NCI-H345 treated with DMSO at 0.1 percent for 48 hours (cell line): ENCODE measurements around the gene HSPA12B.
"Not testable (repeated sequence)": the region's sequence is repeated elsewhere in the genome, so short reads cannot be mapped to it uniquely, and the experiment has no call there.

ENCODE experiments used
- DNase-seq: peaks from one replicate; lab custom pipeline; 2025; ENCODE audit not compliant: unreplicated experiment; lab: John Stamatoyannopoulos, UW

Gene HSPA12B

DNA sequence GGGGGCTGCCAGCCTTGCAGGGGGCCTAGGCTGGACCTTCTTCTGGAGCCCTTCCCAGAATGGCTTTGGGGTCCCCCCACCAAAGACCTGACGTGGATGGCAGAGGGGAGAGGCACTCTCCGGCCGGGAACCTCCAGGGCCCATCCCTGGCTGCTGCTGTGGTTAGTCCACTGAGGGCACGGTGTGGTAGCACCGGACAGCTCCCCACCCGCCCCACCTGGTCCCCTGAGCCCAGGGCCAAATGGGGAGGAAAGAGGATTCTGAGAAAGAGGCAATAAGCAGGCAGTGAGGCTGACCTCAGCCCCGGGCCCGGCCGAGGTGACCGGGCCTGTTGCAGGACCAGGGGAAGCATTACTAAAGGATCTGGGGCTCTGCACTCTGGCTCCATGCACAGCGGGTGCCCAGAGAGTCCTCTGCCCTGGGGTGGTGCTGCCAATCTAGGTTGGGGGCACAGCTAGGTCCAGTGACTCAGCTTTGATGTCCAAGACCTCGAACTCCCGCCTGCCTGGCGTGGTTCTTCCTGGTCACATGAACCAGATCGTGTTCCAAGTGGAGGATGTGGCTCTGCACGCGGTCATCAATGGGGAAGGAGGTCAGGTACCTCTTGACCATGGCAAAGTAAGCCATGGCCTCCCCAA is 51.9 kb downstream of the HSPA12B start:
- no peak for DNase-seq

DNA sequence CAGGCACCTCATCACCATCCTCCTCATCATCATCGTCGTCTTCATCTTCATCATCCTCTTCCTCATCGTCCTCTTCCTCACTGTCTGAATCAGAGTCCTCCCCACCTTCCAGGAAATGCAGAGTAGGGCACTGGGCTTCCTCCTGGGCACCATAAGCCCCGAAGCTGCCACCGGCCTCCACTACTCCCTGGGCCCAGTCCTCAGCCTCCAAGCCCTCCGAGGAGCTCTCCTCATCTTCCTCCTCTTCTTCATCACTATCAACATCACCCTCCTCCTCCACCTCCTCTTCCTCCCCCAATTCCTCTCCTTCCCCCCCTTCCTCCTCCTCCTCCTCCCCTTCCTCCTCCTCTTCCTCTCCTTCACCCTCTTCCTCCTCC is 52.4 kb downstream of the HSPA12B start:
- no peak for DNase-seq

DNA sequence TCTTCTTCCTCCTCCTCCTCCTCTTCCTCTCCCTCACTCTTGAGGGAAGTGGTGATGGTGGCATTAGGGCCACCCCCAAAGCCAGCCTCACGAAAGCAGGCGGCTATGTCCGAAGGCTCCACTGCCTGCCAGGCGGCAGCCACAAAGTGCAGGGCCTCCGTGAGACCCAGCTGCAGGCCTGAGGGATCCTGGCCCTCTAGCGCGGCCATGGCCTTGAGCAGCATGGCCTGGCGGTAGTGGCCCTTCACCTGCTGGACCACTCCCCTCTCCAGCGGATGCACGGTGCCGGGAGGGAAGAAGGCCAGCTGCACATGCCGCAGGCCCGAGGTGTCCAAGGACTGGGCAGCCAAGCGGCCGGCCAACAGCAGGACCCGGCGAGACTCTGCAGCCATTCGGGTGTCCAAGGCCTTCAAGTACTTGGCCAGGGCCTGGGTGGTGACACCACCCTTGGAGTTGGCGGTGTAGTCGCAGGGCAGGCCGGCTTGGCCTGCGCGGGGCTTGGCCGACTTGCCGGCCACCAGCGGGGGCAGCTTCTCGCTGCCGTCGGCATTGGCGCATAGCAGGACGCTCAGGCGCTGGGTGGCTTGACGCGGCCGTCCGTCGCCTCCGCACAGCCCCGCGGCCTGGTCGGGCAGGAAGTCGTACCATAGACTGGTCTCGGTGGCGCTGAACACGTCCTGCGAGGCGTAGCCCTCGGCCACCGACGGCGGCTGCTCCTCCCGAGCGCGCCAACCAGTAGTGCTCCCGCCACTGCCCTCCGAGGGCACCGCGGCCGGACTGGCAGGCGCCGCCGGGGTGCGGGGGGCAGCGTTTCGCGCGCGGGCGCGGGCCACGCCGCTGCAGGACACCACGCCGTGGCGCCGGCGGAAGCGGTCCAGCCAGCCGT is 53.0 kb downstream of the HSPA12B start:
- no peak for DNase-seq

DNA sequence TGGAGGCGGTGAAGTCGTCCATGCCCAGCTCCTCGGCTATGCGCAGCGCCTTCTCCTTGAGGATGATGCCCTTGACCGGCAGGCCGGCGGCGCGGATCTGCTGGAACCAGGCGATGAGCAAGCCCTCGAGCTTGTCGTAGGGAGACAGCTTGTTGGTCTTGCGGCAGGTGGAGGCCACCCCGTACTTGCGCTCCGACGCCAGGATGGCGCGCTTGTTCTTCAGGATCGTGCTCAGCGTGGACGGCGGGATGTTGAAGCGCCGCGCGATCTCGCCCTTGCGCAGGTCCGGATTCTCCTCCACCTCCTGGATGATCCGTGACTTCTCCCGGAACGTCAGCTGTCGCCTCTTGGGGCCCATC is 53.6 kb downstream of the HSPA12B start:
- no peak for DNase-seq

DNA sequence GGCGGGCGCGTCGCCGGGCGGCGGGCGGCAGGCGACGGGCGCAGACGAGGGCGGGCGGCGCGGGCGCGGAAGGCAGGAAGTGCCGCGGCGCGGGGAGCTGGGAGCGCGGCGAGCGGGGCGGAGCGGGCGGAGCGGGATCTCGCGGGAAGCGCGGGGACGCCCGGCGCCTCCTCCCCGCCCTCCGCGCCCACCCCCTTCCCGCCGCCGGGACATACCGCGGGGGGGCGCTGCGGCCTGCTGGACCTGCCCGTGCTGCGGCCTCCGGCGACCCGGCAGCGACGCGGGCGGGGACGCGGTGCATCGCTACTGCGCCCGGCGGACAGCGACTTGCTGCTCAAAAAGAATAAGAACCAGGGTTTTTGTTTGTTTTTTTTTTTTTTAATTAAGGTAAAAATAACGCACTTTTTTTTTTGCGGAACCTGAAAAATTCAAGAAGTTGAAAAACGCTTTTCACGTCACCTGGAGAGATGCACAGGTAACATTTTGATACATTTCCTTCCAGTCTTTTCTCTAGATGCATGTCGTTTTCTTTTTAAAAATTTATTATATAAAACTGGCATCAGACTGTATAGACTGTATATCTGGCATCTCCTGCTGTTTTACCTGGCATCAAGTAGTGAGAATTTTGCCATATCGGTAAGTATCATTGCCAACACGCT is 54.3 kb downstream of the HSPA12B start, which contains the start of gene CENPB:
TSS of gene CENPB (minus strand) at position 76 of the 659 bp plus-strand sequence. CDS start 257 bp downstream, outside the sequence.
- DNase-seq, result peak; percentile 73

DNA sequence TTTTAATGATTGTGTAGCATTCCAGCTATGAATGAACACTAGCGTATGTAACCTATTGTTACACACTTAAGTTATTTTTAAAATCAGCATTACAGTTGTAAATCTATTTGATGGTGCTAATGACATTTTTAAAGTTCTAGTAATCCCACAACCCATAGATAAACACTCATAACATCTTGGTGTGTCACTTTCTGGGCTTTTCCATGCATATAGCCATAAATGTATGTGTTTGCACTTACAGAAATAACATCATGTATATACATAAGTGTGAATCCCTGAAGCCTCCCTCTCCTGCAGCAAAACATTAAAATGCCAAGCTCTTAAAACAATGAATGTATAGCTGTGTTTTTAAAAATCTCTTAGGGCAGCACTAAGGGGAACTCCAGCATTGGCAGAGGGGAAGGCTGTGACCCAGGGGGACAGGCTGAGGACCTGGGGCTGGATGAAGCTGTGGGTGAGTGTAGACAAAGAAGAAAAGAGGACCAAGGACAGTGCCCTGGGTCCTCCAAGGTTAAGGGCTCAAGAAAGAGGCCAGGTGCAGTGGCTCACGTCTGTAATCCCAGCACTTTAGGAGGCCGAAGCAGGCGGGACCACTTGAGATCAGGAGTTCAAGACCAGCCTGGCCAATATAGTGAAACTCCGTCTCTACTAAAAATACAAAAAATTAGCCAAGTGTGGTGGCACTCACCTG is 55.0 kb downstream of the HSPA12B start:
- DNase-seq, result no peak

DNA sequence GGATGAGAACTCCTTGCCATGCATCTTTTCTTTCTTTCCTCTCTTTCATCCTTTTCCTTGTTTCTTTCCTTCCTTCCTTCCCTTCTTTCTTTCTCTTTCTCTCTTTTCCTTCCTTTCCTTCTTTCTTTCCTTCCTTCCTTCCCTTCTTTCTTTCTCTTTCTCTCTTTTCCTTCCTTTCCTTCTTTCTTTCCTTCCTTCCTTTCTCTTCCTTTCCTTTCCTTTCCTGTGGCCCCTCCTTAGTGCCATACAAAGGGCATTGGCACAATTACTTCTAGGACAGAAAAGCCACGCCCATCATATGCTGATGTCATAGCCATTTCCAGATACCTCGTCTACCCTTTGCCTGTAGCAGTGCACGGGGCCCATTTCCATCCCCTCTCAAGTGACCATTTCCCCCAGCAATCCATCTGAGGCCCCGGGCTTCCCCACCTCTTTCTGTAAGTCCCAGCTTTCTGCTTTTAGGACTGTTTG is 56.2 kb downstream of the HSPA12B start:
- DNase-seq, result no peak

DNA sequence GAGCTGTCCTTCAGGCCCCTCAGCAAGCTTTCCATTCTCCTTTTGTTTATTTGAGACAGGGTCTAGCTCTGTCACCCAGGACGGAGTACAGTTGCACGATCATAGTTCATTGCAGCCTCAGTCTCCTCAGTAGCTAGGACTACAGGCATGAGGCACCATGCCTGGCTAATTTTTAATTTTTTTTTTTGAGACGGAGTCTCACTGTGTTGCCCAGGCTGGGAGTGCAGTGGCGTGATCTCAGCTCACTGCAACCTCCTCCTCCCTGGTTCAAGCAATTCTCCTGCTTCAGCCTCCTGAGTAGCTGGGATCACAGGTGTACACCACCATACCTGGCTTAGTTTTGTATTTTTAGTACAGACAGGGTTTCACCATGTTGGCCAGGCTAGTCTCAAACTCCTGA is 56.7 kb downstream of the HSPA12B start:
- not testable (repeated sequence) for DNase-seq

DNA sequence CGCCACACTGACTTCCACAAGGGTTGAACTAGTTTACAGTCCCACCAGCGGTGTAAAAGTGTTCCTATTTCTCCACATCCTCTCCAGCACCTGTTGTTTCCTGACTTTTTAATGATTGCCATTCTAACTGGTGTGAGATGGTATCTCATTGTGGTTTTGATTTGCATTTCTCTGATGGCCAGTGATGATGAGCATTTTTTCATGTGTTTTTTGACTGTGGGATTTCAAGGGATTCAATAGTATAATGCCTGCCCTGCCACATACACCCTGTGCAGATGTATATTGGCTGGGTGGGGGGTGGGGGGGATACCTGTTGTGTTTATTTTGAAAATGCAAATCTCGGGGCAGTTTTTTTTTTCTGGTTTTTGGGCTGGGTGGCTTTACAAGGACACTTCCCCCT is 61.7 kb downstream of the HSPA12B start:
- DNase-seq, result not testable (repeated sequence)

DNA sequence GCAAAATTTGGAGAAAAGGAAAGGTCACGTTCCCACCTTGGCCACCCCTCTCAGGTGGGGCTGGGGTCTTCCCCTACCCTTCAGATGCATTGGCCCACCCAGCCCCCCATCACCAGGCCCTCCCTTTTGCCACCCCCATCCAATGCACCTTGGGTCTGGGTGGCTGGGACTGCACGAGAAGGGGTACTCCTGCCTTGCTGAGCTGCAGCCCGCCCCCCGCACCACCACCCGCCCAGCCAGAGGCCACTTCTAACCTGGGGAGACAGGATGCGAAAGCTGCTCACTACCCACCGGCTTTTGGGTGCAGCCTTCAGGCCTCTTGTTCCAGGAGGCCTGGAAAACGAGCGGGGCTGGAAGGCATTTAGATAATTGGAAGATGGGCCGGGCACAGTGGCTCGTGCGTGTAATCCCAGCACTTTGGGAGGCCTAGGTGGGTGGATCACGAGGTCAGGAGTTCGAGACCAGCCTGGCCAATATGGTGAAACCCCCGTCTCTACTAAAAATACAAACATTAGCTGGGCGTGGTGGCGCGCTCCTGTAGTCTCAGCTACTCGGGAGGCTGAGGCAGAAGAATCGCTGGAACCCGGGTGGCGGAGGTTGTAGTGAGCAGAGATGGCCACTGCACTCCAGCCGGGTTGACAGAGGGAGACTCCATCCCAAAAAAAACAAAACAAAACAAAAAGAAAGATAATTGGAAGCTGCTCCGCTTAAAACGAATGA is 62.4 kb downstream of the HSPA12B start:
- no peak for DNase-seq

DNA sequence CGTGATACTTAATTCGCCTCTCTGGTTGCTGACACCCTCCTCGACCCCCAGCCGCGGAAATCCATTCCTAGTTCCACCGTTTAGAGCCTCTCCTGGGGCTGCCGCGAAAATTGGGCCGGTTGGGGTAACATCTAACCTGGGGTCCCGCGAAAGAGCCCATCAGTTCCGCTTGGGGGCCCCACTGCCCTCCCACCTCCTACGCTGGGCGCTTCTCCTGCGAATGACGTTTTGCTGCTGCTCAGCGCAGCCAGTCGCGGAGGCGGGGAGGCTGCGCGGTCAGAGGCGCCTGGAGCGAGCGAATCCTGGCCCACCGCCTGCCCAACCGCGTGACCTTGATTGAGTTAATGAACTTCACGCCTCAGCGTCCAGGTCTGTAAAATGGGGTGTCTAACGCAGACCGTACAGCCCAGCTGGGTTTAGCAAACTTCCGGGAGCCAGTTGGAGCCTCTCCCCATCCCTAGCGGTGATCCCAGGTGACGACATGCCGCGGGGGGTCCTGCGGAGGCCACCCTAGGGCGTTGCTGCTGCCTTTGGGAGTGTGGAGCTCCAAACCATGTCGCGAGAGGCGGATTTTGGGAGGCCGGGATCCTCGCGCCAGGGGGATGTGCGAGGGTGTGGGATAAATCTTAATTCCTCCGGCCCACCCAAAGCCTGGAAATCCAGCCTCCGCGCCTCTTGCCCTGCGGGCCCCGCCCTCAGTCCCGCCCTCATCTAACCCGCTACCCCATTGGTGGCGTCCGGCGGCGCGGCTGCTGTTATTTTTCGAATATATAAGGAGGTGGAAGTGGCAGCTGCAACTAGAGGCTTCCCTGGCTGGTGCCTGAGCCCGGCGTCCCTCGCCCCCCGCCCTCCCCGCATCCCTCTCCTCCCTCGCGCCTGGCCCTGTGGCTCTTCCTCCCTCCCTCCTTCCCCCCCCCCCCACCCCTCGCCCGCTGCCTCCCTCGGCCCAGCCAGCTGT is 63.3 kb downstream of the HSPA12B start, which contains the start of gene CDC25B:
TSS of gene CDC25B (plus strand) at position 800 of the 958 bp plus-strand sequence. CDS start 222 bp downstream, outside the sequence.
- DNase-seq, result peak; percentile 92

DNA sequence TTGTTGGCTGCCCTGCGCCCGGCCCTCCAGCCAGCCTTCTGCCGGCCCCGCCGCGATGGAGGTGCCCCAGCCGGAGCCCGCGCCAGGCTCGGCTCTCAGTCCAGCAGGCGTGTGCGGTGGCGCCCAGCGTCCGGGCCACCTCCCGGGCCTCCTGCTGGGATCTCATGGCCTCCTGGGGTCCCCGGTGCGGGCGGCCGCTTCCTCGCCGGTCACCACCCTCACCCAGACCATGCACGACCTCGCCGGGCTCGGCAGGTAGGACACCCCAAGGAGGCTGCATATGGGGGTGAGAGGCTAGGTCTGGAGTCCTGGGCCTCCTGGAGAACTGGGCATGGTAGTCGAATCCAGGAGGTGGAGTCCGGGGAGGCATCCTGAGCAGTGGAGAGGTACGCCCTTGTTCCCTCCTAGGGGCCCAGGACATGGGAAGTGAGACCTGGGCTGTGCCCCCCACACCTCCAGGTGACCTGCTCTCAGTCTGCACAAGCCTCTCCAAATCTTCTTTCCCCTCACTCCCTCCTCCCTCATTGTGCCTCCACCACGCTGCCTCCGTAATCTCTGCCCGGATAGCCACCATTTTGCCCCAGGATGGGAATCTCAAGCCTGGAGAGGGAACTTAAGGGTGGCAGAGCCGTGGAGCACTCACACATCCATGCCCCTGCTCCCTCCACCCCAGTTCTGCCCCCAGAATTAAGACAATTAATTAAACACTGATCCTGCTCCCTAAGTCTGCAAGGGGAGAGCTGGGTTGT is 64.2 kb downstream of the HSPA12B start:
- no peak for DNase-seq

DNA sequence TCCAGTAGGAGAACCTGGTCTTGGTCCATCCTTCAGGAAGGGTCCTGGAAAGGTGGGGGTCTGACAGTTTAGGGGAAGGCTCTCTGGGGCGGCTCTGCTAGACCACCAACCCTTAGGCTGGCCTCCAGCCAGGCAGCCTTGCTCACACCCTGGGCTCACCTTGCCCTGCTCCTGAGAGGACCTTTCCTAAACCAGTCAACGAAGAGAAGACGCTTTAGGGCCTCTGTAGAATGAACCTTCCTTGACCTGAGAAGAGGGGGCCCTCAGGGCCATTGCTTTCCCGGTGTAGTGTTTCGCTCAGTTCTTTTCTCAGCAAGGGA is 64.7 kb downstream of the HSPA12B start:
- no peak for DNase-seq

DNA sequence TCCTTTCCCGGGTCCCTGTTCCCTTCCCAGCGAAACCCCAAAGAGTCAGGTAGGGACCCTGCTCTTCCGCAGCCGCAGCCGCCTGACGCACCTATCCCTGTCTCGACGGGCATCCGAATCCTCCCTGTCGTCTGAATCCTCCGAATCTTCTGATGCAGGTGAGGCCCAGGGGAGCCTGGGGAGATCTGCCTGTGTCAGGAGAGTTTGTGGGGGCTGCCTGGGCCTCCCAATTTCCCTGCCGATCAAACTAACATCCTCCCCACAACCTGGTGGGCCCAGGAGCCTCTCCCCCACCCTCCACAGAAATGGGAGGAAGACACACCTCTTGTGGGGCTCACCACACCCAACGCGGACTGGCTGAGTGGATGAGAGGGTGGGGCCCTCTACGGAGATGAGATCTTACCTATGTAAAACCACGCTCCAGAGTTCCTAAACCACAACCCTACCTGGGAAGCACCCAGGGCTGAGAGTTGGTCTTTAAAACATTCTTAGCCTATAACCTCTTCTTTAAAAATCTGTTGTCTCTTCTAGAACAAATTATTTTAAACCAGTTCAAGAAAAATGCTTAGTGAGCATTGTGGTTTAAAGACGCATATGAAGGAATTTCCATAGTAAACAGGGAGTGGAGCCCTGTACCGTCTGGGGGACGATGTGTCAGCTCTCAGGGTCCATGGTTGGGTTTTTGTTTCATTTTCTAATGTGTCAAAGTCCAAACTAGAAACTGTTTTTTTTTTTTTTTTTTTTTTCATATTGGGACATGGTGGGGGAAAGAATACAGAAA is 65.3 kb downstream of the HSPA12B start:
- no peak for DNase-seq

DNA sequence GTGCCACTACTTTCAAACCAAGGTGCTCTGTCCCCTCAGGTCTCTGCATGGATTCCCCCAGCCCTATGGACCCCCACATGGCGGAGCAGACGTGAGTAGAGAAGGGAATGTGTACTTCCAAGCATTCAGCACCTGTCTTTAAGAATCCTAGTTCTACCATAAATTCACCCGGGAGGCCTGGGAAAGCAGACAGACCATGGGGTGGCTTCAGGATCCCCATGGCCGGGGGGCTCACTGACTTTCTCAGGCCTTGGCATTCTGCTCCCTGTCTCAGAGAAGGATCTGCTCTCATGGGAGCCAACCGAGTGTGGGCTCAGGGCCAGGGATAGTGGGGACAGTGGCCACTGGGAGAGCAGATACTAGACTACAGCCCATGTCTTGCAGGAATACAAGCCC is 65.9 kb downstream of the HSPA12B start:
- no peak for DNase-seq

DNA sequence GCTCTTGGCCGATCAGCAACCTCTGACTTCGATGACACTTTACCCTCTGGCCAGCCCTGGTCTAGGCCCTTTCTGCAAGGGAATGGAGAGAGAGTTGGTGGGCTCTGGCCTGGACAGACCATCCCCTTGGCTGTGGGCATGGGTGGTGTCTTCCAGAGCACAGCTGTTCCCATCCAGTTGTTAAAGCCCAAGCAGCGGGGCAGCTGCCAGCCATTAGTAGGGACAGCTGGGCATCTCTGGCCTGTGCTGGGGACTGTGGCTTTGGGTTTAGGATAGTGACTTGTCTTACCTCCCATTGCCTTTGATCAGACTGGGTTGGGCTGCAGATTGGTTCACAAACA is 66.4 kb downstream of the HSPA12B start:
- DNase-seq, result no peak

DNA sequence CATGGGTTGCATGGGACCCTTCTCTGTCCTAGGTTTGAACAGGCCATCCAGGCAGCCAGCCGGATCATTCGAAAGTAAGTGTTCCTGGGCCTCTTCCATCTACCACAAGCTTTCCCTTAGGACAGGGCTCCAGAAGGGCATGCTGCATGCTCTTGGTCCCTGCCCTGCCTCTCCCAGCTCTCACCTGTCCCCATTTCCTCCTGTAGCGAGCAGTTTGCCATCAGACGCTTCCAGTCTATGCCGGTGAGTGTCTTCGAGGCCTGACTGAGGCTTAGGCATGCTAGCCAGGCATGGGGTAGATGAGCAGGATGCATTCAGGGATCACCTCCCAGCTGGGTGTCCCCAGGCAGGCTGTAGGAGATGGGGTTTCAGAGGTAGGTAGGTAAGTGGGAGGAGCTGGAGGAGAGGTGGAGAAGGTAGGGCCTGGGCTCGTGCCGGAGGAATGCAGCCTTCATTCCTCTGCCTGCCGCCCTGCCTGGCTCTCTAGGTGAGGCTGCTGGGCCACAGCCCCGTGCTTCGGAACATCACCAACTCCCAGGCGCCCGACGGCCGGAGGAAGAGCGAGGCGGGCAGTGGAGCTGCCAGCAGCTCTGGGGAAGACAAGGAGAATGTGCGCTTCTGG is 67.9 kb downstream of the HSPA12B start:
- no peak for DNase-seq

DNA sequence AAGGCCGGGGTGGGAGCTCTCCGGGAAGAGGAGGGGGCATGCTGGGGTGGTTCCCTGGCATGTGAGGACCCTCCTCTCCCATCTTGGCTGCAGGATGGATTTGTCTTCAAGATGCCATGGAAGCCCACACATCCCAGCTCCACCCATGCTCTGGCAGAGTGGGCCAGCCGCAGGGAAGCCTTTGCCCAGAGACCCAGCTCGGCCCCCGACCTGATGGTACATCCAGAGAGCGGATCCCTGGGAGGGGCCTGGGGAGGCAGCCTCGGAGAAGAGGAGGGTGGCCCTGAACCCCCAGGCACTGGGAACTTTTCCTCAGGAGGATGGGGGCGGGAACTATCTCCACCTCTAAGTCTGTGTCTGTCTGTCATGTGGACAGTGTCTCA is 68.4 kb downstream of the HSPA12B start:
- DNase-seq, result no peak
